ENCODE results near the gene PKP1.

Gene PKP1

DNA sequence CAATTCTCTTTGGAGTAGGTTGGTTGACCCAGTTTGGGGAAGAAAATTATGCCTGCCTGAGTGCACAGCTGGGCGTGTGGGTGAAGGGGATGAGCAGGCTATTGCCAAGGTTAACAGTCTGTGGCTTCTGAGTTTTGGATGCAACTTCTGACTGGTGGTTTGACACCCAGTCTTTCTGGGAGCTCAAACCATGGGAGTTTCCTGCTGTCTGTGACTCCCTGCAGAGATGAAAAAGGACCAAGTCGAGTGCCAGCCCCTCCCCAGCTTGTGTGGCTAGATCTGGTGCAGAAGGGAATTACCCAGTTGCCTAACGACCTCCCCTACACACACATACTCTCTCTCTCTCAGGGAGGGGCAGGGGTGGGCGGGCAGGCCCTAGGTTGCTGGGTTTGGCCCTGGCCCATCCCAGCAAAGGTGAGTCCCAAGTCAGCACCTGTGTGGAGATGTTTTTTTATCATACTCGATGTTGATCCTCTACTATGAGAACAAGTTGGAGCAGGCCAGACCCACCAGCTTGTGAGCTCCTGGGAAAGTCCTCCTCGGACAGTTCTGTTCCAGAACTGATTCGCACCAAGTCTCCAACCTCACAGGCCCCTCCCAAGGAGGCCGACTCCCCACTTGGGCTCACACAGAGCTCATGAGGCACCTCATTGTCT, 28.2 kb downstream of the PKP1 start:
- DNase-seq, result no peak

DNA sequence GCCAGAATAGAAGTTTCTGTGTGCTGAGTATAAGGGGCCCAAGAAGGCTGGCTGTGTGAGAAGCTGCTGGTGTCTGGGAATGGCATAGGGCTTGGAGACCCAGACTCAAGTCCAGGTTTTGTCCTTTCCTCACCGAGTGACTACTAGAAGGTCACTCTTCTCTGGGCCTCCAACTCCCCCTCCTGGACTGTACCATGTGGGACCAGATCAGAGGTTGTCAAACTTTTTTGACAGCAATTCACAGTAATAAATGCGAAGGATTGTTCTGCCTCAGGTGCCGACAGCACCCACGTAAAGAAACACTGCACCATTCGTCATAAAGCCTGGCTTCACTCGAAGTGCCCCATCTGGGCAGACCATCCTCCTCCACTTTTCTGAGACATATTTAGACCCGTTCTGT, 29.0 kb downstream of the PKP1 start:
- no peak for DNase-seq

DNA sequence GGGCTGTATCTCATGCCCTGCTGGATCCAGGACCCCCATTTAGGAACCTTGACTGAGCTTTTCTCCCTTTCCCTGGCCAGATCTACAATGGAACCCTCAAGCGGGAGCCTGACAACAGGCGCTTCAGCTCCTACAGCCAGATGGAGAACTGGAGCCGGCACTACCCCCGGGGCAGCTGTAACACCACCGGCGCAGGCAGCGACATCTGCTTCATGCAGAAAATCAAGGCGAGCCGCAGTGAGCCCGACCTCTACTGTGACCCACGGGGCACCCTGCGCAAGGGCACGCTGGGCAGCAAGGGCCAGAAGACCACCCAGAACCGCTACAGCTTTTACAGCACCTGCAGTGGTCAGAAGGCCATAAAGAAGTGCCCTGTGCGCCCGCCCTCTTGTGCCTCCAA, 29.8 kb downstream of the PKP1 start:
- no peak for DNase-seq

DNA sequence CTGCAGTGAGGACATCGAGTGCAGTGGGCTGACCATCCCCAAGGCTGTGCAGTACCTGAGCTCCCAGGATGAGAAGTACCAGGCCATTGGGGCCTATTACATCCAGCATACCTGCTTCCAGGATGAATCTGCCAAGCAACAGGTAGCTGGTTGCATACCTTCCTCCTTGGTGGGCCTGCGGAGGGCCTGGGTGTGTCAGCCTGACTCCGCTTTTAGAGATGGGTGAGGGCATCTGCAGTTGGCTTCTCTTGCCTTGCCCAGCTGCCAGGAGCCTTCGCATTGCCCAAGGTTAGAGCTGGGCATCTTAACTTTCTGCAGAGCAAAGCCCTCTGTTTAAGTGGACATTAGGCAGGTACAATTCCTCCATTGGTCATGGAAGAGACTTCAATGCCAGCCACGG, 33.2 kb downstream of the PKP1 start:
- no peak for DNase-seq

DNA sequence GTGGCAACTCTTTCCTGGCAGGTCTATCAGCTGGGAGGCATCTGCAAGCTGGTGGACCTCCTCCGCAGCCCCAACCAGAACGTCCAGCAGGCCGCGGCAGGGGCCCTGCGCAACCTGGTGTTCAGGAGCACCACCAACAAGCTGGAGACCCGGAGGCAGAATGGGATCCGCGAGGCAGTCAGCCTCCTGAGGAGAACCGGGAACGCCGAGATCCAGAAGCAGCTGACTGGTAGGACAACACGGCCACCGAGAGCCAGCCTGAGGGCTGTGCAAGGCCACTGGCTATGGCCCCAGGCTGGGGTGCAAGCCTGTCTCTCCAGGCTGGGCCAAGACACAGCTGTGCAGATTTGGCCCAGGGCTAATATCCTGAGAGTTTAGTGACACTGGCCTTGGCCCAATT, 34.2 kb downstream of the PKP1 start:
- DNase-seq, result no peak

DNA sequence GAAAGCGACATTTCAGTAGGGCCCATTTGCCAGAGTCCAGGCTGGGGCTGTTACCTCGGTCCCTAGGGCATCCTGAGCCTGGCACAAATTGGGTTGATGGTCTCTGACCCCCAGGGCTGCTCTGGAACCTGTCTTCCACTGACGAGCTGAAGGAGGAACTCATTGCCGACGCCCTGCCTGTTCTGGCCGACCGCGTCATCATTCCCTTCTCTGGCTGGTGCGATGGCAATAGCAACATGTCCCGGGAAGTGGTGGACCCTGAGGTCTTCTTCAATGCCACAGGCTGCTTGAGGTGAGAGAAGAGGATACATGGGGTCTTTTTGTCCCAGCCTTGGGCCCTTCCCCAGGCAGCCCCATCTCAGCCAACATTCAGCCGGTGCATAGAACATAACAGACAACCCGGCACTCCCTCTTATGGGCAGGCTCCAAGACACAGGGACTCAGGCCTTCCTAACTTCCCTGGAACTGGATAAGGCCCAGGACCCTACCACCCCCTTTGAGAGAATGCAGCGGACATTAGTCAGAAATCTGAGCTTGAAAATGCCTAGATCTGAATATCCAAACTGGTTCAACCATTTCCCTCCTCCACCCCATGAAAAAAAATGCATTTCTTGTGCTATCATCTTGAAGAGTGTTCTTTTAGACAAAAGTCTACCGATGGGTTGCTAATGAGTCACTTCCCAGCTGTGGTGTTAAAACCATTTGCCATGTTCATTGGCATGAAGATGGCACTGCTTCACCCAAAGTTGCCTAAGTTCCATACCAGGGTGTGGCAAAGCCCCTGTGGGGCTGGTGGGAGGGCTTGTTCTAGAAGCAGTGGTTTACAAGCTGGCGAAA, 35.4 kb downstream of the PKP1 start:
- no peak for DNase-seq

DNA sequence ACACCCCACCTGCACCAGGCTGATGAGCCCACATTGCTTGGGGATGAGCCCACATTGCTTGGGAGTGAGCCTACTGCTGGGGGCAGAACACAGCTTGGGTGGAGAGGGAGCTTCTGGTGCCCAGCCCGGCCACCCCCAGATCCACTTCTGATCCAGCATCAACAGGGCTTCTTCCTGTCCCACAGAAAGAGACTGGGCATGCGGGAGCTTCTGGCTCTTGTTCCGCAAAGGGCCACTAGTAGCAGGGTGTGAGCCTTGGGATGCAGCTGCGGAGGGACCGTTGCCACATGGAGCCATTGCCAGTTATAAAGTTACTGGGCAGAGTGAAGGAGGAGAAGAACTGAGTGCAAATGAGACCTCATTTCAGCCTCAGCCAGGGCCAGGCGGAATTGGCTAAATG, 36.3 kb downstream of the PKP1 start:
- no peak for DNase-seq

DNA sequence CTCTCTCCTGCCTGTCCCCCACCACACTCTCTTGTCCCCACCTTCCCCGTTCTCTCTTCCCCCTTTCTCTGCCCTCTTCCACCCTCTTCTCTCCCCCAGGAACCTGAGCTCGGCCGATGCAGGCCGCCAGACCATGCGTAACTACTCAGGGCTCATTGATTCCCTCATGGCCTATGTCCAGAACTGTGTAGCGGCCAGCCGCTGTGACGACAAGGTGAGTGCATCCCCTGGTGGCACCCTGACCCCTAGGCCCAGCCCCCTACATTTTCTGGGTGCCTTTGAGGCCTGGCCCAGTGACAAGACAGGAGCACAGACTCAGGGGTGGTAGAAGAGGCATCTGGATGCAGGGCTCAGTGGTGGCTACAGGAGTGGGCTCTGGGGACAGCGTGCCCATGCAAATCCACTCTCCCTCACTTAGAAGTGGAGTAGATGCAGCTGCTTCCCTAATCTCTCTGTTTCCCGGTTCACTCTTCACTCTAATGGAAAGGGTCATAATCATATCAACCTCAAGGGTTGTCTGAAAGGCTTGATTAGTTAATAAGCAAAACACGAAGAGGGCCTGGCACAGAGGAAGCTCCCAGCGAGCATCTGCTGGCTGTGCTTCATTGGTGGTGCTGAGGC, 37.0 kb downstream of the PKP1 start:
- DNase-seq, result no peak

DNA sequence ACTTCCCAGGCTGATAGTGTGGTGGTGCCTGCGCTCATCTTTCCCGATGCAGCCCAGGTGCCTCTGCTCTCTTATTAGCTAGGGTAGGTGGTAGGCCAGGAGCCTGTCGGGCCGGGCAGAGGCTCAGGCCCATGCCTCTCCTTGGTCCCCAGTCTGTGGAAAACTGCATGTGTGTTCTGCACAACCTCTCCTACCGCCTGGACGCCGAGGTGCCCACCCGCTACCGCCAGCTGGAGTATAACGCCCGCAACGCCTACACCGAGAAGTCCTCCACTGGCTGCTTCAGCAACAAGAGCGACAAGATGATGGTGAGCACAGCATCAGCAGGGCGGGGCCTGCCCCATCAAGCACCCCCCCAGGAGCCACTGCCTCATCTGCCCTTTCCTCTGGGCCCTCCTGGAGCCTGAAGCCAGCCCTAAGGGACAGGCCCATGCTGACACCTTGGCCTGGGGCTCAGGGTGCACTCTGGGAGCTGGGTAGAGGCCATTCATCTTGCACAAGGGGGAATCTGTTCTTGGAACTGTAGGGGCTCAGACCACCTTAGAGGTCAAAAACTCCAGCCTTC, 38.6 kb downstream of the PKP1 start:
- DNase-seq, result no peak

DNA sequence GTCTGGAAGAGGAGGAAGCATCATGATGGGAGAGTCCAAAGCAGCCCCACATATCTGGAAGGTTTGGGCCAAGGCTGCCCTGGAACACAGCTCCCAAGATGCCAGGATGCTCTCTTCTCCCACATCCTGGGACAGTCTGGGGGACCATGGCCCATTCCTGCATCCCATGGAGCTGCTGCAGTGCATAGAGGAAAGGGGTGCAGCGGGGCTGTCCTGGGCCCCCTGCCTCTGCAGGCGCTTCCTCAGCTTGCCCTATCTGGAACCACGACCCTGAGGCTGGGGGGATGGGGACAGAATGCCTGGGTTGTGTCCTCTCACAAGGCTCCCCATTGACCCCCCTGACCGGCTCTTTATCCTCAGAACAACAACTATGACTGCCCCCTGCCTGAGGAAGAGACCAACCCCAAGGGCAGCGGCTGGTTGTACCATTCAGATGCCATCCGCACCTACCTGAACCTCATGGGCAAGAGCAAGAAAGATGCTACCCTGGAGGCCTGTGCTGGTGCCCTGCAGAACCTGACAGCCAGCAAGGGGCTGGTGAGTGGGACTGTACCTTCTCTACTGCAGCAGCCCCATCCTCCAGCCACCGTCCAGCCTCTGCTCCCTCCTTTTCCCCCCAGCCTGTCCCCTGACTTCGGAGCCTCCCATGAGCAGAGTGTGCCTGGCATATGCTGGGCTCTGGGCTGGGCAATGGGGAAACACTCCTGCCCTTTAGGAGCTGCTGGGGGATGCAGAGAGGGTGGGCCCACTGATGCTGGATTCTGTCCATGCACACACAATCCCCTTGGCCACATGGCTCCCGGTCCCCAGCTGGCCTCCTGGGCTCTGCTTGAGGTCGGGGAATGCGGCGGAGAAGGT, 39.6 kb downstream of the PKP1 start:
- no peak for DNase-seq

DNA sequence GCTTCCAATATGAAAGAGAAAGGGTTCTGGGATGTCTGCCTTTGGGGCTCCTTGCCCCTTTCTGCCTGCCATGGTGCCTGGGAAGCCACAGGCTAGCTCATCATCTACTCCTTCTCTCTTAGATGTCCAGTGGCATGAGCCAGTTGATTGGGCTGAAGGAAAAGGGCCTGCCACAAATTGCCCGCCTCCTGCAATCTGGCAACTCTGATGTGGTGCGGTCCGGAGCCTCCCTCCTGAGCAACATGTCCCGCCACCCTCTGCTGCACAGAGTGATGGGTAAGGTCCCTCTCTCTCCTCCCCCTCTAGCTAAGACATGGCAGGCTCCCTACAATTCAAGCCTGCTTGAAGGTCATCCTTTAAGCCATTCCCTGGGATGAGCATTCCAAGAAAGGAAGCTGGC, 41.0 kb downstream of the PKP1 start:
- no peak for DNase-seq

DNA sequence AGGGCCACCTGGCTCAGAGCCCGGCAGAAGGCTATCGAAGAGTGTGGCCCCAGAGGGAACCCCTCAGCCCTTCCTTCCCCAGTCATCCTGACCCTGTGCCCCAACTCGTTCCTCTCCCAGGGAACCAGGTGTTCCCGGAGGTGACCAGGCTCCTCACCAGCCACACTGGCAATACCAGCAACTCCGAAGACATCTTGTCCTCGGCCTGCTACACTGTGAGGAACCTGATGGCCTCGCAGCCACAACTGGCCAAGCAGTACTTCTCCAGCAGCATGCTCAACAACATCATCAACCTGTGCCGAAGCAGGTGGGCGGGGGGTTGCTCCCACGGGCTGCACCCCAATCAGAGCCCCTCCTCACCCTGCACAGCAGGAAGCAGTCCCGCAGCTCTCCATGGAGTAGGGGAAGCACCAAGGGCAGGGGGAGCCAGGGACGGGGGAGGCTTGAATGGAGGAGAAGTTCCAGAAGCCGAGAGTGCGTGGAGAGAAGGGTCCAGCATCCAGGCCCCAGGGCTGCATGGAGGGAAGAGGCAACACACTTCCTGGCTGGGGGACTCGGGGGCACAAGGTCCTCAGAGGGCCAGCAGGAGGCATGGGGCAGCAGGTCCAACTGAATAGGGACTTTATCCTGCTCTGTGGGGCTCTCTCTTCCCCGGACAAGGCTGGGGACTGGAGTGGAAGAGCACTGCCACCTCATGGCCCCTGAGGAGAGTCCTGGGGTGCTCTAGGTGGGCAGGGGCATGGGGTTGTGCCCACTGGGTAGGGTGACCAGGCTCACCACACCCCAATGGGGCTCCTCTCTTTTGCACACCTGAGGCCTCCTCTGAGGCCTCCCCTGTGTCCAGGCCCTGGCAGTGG, 41.7 kb downstream of the PKP1 start:
- no peak for DNase-seq

DNA sequence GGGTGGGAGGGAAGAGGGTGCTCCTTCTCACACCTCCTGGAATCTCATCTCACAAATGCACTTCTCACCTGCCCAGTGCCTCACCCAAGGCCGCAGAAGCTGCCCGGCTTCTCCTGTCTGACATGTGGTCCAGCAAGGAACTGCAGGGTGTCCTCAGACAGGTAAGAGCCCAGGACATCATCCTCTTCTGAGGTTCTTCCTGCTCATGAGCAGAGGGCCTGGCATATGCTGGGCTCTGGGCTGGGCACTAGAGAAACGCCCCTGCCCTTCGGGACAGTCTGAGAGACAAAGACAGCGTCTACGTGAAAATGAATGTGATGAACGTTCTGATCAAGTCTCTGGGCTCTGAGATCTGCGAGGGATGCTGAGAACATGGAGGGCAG, 42.4 kb downstream of the PKP1 start:
- no peak for DNase-seq

DNA sequence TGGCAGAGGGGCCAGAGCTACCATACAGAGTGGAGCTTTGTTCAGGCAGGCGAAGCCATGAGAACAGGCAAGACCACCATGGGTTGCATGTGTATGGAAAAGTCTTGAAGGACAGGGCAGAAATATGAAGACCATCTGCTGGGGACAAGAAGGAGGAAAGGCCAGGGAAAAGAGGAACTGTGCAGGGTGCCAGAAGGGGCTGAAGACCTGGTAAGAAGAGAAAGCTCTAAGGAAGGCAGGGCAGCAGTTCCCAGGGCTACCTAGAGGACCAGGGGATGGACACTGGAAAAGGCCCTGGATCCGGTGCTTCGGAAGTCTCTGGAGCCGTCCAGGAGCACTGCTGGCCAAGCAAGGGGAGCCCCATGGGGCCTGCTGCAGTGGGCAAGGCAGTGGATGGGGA, 43.4 kb downstream of the PKP1 start:
- DNase-seq, result no peak

DNA sequence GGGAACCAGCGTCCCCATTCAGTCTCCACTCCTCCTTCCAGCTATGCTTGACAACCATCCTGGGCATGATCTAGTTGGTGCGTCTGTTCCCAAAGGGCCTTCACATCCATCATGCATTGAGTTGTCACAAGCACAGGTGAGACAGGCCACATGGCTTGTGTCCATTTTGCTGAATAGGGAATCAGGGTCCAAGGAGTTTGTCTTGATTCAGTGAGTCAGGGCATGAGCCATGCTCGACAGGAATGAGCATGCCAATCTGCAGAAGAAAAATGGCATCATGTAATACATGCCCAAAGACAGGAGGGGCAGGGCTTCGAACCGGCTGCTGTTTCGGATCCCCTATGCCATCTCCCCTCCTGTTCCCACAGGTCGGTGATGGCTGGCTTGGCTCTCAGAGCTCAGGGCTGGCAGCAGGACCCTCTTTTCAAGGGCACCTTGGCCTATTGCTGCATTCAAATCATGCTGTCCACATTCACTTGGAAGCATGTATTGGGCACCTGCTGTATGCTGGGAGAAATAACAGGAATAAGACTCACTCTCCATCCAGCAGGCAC, 44.5 kb downstream of the PKP1 start:
- DNase-seq, result no peak

DNA sequence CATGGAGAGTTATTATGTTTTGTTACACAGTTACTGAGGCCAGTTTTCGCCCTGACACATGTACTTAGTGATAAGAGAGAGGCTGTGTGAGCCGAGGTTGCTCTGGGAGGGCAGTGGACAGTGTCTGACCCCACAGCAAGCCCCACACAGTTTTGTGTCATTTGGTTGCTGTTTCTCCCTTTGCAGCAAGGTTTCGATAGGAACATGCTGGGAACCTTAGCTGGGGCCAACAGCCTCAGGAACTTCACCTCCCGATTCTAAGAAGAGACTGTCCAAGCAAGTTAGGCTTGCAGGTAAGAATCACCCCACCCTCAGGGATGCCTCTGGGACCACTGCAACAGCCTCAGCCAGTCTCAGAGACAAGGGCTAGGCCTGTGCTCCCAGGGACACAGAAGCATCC, 45.3 kb downstream of the PKP1 start:
- no peak for DNase-seq

DNA sequence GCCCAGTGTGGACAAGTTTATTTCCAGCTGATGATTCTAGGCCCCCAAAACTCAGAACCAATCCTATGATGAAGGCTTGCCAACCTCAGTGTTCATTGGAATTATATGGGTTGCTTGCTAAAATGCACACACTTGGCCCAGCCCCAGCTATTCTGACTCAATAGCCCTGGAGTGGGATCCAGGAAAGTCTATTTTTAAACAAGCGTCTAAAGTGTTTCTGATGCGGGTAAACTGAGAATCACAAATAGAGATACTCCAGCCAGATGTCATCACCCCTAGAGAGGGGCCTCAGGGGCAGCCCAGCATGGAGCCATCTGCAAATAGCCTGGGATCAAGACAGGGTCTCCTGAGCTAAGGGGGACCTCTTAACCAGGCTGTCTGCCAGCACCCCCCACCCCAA, 46.0 kb downstream of the PKP1 start:
- no peak for DNase-seq

DNA sequence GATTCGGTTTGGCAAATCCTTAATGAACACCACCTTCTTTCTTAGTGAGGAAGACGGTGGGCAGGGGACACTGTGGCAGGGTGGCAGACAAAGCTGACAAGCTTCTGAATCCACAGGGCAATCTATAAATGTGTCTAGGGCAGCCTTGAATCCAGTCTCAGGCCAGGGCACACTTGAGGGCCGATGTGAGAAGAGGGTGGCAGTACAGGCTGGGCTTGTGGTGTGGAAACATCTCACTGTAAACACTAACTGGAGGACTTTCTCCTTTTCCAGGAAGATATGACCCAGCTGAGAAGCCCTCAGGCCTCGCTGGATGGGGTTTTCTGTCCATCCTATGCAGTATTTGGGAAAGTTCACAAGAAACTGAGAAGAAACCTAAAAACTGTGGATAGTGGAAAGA, 46.5 kb downstream of the PKP1 start:
- DNase-seq, result no peak

DNA sequence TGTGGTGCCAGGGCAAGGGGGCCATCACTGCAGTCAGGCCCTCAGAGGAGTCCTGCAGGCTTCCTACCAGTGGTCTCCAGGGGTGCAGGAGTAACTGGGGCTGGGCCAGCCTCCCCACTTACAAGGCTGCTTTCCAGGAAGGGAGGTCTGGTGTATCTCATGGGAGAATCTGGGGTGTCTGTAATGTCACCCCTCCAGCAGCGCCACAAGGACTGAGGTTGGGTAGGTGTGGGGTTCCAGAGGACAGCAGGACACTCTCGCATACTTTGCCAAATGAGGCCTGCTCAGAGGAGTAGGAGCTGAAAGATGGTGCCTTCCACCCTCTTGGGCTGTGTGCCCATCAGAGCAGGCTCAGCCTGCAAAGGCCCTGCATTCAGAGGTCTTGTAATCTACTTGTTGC, 47.2 kb downstream of the PKP1 start:
- DNase-seq, result no peak

DNA sequence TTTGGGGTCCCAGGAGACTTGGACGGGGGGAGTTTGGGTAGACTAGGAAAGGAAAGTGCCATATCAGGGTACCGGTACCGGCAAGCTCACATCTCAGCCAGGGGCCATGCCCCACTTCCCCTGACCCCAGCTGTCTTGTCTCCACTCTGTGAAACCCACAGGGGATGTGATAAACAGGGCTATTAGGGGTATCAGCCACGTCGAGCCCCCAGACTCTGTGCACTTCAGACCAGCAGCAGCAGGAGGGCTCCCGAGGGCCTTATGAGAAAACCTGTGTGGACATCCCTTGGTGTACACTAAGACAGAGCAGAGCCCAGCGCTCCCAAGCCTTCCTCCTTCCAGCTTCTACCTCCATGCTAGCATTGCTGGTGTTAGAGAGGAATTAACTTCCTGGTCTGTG, 47.9 kb downstream of the PKP1 start:
- no peak for DNase-seq

DNA sequence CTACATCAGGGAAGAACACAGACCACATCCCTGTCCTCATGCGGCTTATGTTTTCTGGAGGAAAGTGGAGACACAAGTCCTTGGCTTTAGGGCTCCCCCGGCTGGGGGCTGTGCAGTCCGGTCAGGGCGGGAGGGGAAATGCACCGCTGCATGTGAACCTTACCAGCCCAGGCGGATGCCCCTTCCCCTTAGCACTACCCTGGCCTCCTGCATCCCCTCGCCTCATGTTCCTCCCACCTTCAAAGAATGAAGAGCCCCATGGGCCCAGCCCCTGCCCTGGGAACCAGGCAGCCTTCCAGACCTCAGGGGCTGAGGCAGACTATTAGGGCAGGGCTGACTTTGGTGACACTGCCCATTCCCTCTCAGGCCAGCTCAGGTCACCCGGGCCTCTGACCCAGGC, 48.7 kb downstream of the PKP1 start:
- no peak for DNase-seq
